ENCODE measurements around the gene TRDMT1.

- TF ChIP-seq, protein P1, sequence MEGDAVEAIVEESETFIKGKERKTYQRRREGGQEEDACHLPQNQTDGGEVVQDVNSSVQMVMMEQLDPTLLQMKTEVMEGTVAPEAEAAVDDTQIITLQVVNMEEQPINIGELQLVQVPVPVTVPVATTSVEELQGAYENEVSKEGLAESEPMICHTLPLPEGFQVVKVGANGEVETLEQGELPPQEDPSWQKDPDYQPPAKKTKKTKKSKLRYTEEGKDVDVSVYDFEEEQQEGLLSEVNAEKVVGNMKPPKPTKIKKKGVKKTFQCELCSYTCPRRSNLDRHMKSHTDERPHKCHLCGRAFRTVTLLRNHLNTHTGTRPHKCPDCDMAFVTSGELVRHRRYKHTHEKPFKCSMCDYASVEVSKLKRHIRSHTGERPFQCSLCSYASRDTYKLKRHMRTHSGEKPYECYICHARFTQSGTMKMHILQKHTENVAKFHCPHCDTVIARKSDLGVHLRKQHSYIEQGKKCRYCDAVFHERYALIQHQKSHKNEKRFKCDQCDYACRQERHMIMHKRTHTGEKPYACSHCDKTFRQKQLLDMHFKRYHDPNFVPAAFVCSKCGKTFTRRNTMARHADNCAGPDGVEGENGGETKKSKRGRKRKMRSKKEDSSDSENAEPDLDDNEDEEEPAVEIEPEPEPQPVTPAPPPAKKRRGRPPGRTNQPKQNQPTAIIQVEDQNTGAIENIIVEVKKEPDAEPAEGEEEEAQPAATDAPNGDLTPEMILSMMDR (IDR thresholded peaks at IDR 0.05), result no peak
- no peak for TF ChIP-seq POLR2A (IDR thresholded peaks at IDR 0.05)
Observed at GRCh38 chr10:17226891-17227303, 25.4 kb upstream of the TRDMT1 start.
